IMR-90 (cell line): Measurements from ENCODE around the gene NXPH2. TPM values are rescaled to one million over a fixed set of nuclear protein-coding genes. Genes with fewer than 3 reads are reported as not detected.

Experiments
- ATAC-seq: fragments of 200-7000 bp; cut with Tn5 transposase; 2 replicates; pipeline ENCODE4 v1.9.1; 2020; ENCODE audit warnings: low read depth, mild to moderate bottlenecking, moderate library complexity
- BruUV-seq: library from RNA; stranded (reverse); fragments of 400-500 nt; replicated peaks from 2 replicates; lab custom pipeline; 2021; lab: Mats Ljungman, UMichigan
- CTCF ChIA-PET: fragments of 300-600 bp; formaldehyde crosslinking; extraction: SDS; loops from one replicate; lab custom pipeline; 2021; ENCODE audit warnings: antibody characterized with exemption; lab: Yijun Ruan, JAX
- POLR2A ChIA-PET: fragments of 300-600 bp; sonication (Branson Sonifier 250); formaldehyde crosslinking; loops from one replicate; lab custom pipeline; 2022; ENCODE audit warnings: antibody characterized with exemption; ENCODE audit not compliant: unreplicated experiment; lab: Charles Lee
- DNase-seq: peaks from one replicate; pipeline ENCODE4 v3.0.0; 2013
- H2AFZ ChIP-seq: replicated peaks from 2 replicates; pipeline ENCODE3; 2013; ENCODE audit warnings: low read length, mild to moderate bottlenecking; ENCODE audit not compliant: poor library complexity
- H2AK5ac ChIP-seq: 2 replicates; pipeline ENCODE4 v1.6.1; 2013; ENCODE audit warnings: low read depth, low read length, inconsistent platforms
- H2AK9ac ChIP-seq: replicated peaks from 2 replicates; pipeline ENCODE3; 2013; ENCODE audit warnings: mild to moderate bottlenecking, low read depth, low read length, moderate library complexity; ENCODE audit not compliant: poor library complexity
- H2BK120ac ChIP-seq: 2 replicates; pipeline ENCODE4 v1.6.1; 2013; ENCODE audit warnings: low read depth, low read length, inconsistent platforms
- H2BK15ac ChIP-seq: 3 replicates; pipeline ENCODE4 v1.6.1; 2013; ENCODE audit warnings: low read depth, low read length, inconsistent platforms
- H2BK20ac ChIP-seq: 2 replicates; pipeline ENCODE4 v1.6.1; 2013; ENCODE audit warnings: low read depth, mild to moderate bottlenecking, inconsistent platforms, low read length, moderate library complexity
- H2BK5ac ChIP-seq: 2 replicates; pipeline ENCODE4 v1.6.1; 2013; ENCODE audit warnings: mild to moderate bottlenecking, low read depth, low read length, inconsistent platforms; ENCODE audit not compliant: poor library complexity, severe bottlenecking
- H3K14ac ChIP-seq: replicated peaks from 2 replicates; pipeline ENCODE4 v1.6.1; 2013; ENCODE audit warnings: low read depth, low read length, inconsistent platforms
- H3K18ac ChIP-seq: 2 replicates; pipeline ENCODE4 v1.6.1; 2013; ENCODE audit warnings: low read depth, low read length, control low read depth
- H3K23ac ChIP-seq: 2 replicates; pipeline ENCODE4 v1.6.1; 2013; ENCODE audit warnings: low read depth, low read length, inconsistent platforms
- H3K27ac ChIP-seq: 2 replicates; pipeline ENCODE4 v1.5.1; 2013; ENCODE audit warnings: mild to moderate bottlenecking, control low read depth, low read length; ENCODE audit not compliant: insufficient read depth
- H3K27me3 ChIP-seq: 2 replicates; pipeline ENCODE4 v1.6.1; 2013; ENCODE audit warnings: low read length; ENCODE audit not compliant: control insufficient read depth, insufficient read depth
- H3K36me3 ChIP-seq: 2 replicates; pipeline ENCODE4 v1.6.1; 2013; ENCODE audit warnings: low read length, mixed read lengths; ENCODE audit not compliant: control insufficient read depth, insufficient read depth
- H3K4ac ChIP-seq: 2 replicates; pipeline ENCODE4 v1.6.1; 2013; ENCODE audit warnings: low read depth, low read length, inconsistent platforms
- H3K4me1 ChIP-seq: 2 replicates; pipeline ENCODE4 v1.6.1; 2013; ENCODE audit warnings: low read length, mixed read lengths; ENCODE audit not compliant: control insufficient read depth, insufficient read depth
- H3K4me2 ChIP-seq: 2 replicates; pipeline ENCODE4 v1.6.1; 2013; ENCODE audit warnings: low read depth, mild to moderate bottlenecking, control low read depth, low read length, moderate library complexity
- H3K4me3 ChIP-seq: 2 replicates; pipeline ENCODE4 v1.5.1; 2013; ENCODE audit warnings: low read depth, mild to moderate bottlenecking, control low read depth, low read length, moderate library complexity; ENCODE audit not compliant: insufficient read depth
- H3K56ac ChIP-seq: 2 replicates; pipeline ENCODE4 v1.6.1; 2013; ENCODE audit warnings: low read length, inconsistent platforms; ENCODE audit not compliant: insufficient read depth; ENCODE audit errors: extremely low read depth
- H3K79me1 ChIP-seq, 2 experiments: 2 replicates each; pipeline ENCODE4 v1.6.1; 2013; ENCODE audit warnings: low read length in 2 of 2, inconsistent platforms in 1 of 2, low read depth in 1 of 2
- H3K9ac ChIP-seq: 2 replicates; pipeline ENCODE4 v1.6.1; 2013; ENCODE audit warnings: low read depth, low read length, control low read depth
- H3K9me1 ChIP-seq: 2 replicates; pipeline ENCODE4 v1.6.1; 2013; ENCODE audit warnings: low read length, inconsistent platforms; ENCODE audit not compliant: insufficient read depth
- H3K9me3 ChIP-seq: 2 replicates; pipeline ENCODE4 v1.6.1; 2013; ENCODE audit warnings: low read length; ENCODE audit not compliant: control insufficient read depth, insufficient read depth
- H4K20me1 ChIP-seq: 2 replicates; pipeline ENCODE4 v1.6.1; 2013; ENCODE audit warnings: low read length, inconsistent platforms; ENCODE audit not compliant: insufficient read depth
- H4K5ac ChIP-seq: 2 replicates; pipeline ENCODE4 v1.6.1; 2013; ENCODE audit warnings: mild to moderate bottlenecking, low read depth, low read length, control low read depth
- H4K8ac ChIP-seq, 2 experiments: 2 replicates each; pipeline ENCODE4 v1.6.1; 2013; ENCODE audit warnings: low read depth in 2 of 2, low read length in 2 of 2, control low read depth in 1 of 2, inconsistent platforms in 1 of 2
- H4K91ac ChIP-seq: 2 replicates; pipeline ENCODE4 v1.6.1; 2013; ENCODE audit warnings: low read depth, low read length, inconsistent platforms; ENCODE audit not compliant: insufficient read depth
- BHLHE40 ChIP-seq: fragments of 150-350 bp; IDR thresholded peaks from 2 replicates; pipeline ENCODE4 v1.6.1; 2016; ENCODE audit warnings: mild to moderate bottlenecking, low read depth, low read length
- CEBPB ChIP-seq: IDR thresholded peaks from 2 replicates; pipeline ENCODE4 v1.6.1; 2012; ENCODE audit warnings: low read depth, low read length, improper control_type of control experiment
- CHD1 ChIP-seq: IDR thresholded peaks from 2 replicates; pipeline ENCODE4 v1.6.1; 2012; ENCODE audit warnings: low read depth, low read length, improper control_type of control experiment
- CTCF ChIP-seq: conservative IDR thresholded peaks from 2 replicates; pipeline ENCODE4 v1.5.1; 2012; ENCODE audit warnings: mild to moderate bottlenecking, low read depth, low read length, improper control_type of control experiment
- FOS ChIP-seq: fragments of 150-350 bp; IDR thresholded peaks from 2 replicates; pipeline ENCODE4 v1.6.1; 2016; ENCODE audit warnings: low read depth, low read length
- MAFK ChIP-seq: IDR thresholded peaks from 2 replicates; pipeline ENCODE4 v1.6.1; 2012; ENCODE audit warnings: low read depth, low read length, improper control_type of control experiment
- MAZ ChIP-seq: IDR thresholded peaks from 2 replicates; pipeline ENCODE4 v1.6.1; 2012; ENCODE audit warnings: low read depth, mild to moderate bottlenecking, low read length, improper control_type of control experiment, moderate library complexity, borderline replicate concordance
- MXI1 ChIP-seq: IDR thresholded peaks from 2 replicates; pipeline ENCODE4 v1.6.1; 2012; ENCODE audit warnings: low read depth, mild to moderate bottlenecking, low read length, moderate library complexity, borderline replicate concordance
- NFE2L2 ChIP-seq: fragments of 150-350 bp; IDR thresholded peaks from 2 replicates; pipeline ENCODE4 v1.6.1; 2016; ENCODE audit warnings: low read depth, mild to moderate bottlenecking, low read length
- POLR2A ChIP-seq: IDR thresholded peaks from 2 replicates; pipeline ENCODE4 v1.6.1; 2012; ENCODE audit warnings: mild to moderate bottlenecking, low read depth, low read length
- RAD21 ChIP-seq: IDR thresholded peaks from 2 replicates; pipeline ENCODE4 v1.6.1; 2012; ENCODE audit warnings: low read length, improper control_type of control experiment
- RCOR1 ChIP-seq: IDR thresholded peaks from 2 replicates; pipeline ENCODE4 v1.6.1; 2012; ENCODE audit warnings: mild to moderate bottlenecking, low read length, improper control_type of control experiment; ENCODE audit not compliant: insufficient replicate concordance
- RFX5 ChIP-seq: IDR thresholded peaks from 2 replicates; pipeline ENCODE4 v1.8.0; 2012; ENCODE audit warnings: low read depth, mild to moderate bottlenecking, low read length, moderate library complexity
- SMC3 ChIP-seq: fragments of 150-350 bp; IDR thresholded peaks from 2 replicates; pipeline ENCODE4 v1.6.1; 2016; ENCODE audit warnings: low read depth, mild to moderate bottlenecking, antibody characterized with exemption, low read length, moderate library complexity
- USF2 ChIP-seq: fragments of 150-350 bp; IDR thresholded peaks from 2 replicates; pipeline ENCODE4 v1.6.1; 2017; ENCODE audit warnings: mild to moderate bottlenecking, antibody characterized with exemption, low read length, low read depth
- WGBS, 2 experiments: methylation state at CpG; one replicate each; pipeline versions ENCODE4 v1.1.5 to v1.1.7; 2013; ENCODE audit warnings: missing lambda C conversion rate in 2 of 2; ENCODE audit not compliant: insufficient read length in 1 of 2; ENCODE audit errors: extremely low coverage in 2 of 2; 5-methylcytosine and 5-hydroxymethylcytosine counted together
- dilution Hi-C: fragments of 300-500 bp; cut with HindIII; formaldehyde crosslinking; loops from one replicate; pipeline ENCODE4 v1.14.3; 2018; ENCODE audit warnings: low sequenced_read_pairs; ENCODE audit not compliant: unreplicated experiment
- in situ Hi-C: fragments of 300-500 bp; cut with MboI; formaldehyde crosslinking; loops from 3 replicates; pipeline ENCODE4 v1.14.3; 2019; ENCODE audit warnings: low sequenced_read_pairs, inconsistent platforms, mixed read lengths
- intact Hi-C: fragments of 100-400 bp; cut with micrococcal nuclease; formaldehyde crosslinking; loops from 2 replicates; pipeline ENCODE4 v1.10.0; 2022
- polyA plus RNA-seq, 3 experiments: library from polyadenylated mRNA; depleted of rRNA; stranded (reverse); fragments of >200 nt; gene quantifications; 2 replicates each; pipeline ENCODE4 v1.2.3, GENCODE V29; 2012; ENCODE audit warnings: low replicate concordance in 1 of 3
- total RNA-seq: library from RNA; depleted of rRNA; stranded (reverse); fragments of >200 nt; gene quantifications from 2 replicates; pipeline ENCODE4 v1.2.3, GENCODE V29; 2012

NXPH2 gene
- total and polyA plus RNA-seq, 2 of the 4 experiments (the other 2 are of a cell fraction): not detected

GRCh38 chr2:138730497-138731030 lies 49.6 kb downstream of the NXPH2 start:
- no peak for TF ChIP-seq SMC3
- no peak for TF ChIP-seq NFE2L2
- no peak for TF ChIP-seq RAD21
- no peak for TF ChIP-seq BHLHE40
- TF ChIP-seq CTCF: no peak
- TF ChIP-seq USF2: no peak
- TF ChIP-seq CHD1: no peak
- no peak for TF ChIP-seq MAZ
- TF ChIP-seq CEBPB: no peak
- no peak for TF ChIP-seq RFX5
- no peak for TF ChIP-seq MAFK
- no peak for TF ChIP-seq FOS
- TF ChIP-seq RCOR1: no peak
- no peak for TF ChIP-seq MXI1
- TF ChIP-seq POLR2A: no peak
- POLR2A ChIA-PET: no interaction called here

More at GRCh38 chr2:138730497-138731030, 49.6 kb downstream of the NXPH2 start:
- DNase-seq: no peak
- Histone ChIP-seq H3K18ac (no peak overlapping the region), H4K20me1 (no peaks in the 10 kb centered on the region), H3K23ac (no peak overlapping the region), H4K91ac (no peak overlapping the region), H2BK15ac (no peak overlapping the region), H3K9me1 (no peaks in the 10 kb centered on the region), H2AFZ (no peak overlapping the region), H3K79me1 (no peaks in the 10 kb centered on the region), H3K9me3 (no peaks in the 10 kb centered on the region), H2BK20ac (no peak overlapping the region), H3K14ac (no peak overlapping the region), H4K8ac (no peak overlapping the region), H3K4me1 (no peaks in the 10 kb centered on the region), H2BK5ac (no peak overlapping the region), H3K56ac (no peak overlapping the region), H3K27ac (no peak overlapping the region), H3K9ac (no peak overlapping the region), H3K4me2 (no peak overlapping the region), H3K27me3 (no peaks in the 10 kb centered on the region), H3K4ac (no peak overlapping the region), H3K36me3 (no peaks in the 10 kb centered on the region), H3K4me3 (no peak overlapping the region), H2AK9ac (no peak overlapping the region), H2AK5ac (no peak overlapping the region), H2BK120ac (no peak overlapping the region), H4K5ac (no peak overlapping the region)
- CTCF ChIA-PET: no interaction called here
- in situ Hi-C loops (no loop called here), dilution Hi-C loops (no loop called here), intact Hi-C loops (no loop called here)
- no CpG with 5 or more reads among the region's 3 CpGs for WGBS, 2 experiments
- no TSS peak for BruUV-seq
- no peak for ATAC-seq
